Mesendoderm (in vitro differentiated cells): ENCODE data around the gene VRK2.

ENCODE experiments used
- DNase-seq: peaks from one replicate; pipeline ENCODE4 v3.0.0; 2013
- H2AK5ac ChIP-seq: 2 replicates; pipeline ENCODE4 v1.6.1; 2013; ENCODE audit warnings: low read length, inconsistent platforms
- H2BK120ac ChIP-seq: 2 replicates; pipeline ENCODE4 v1.6.1; 2013; ENCODE audit warnings: low read depth, mild to moderate bottlenecking, low read length, moderate library complexity, mixed read lengths
- H2BK15ac ChIP-seq: replicated peaks from 2 replicates; pipeline ENCODE4 v1.6.1; 2013; ENCODE audit warnings: low read depth, mild to moderate bottlenecking, moderate library complexity
- H2BK5ac ChIP-seq: 2 replicates; pipeline ENCODE4 v1.6.1; 2013; ENCODE audit warnings: low read length, inconsistent platforms
- H3K18ac ChIP-seq: 2 replicates; pipeline ENCODE4 v1.6.1; 2013; ENCODE audit warnings: mild to moderate bottlenecking, low read length, mixed read lengths
- H3K23ac ChIP-seq: one replicate; pipeline ENCODE4 v1.6.1; 2013; ENCODE audit warnings: low read length
- H3K27ac ChIP-seq: 2 replicates; pipeline ENCODE4 v1.5.1; 2013; ENCODE audit warnings: low read depth, mild to moderate bottlenecking, inconsistent platforms, low read length, moderate library complexity
- H3K27me3 ChIP-seq: 2 replicates; pipeline ENCODE4 v1.6.1; 2013; ENCODE audit warnings: low read length, control low read depth, mild to moderate bottlenecking, inconsistent platforms; ENCODE audit not compliant: insufficient read depth, poor library complexity
- H3K36me3 ChIP-seq: 2 replicates; pipeline ENCODE4 v1.6.1; 2013; ENCODE audit warnings: low read length, inconsistent platforms; ENCODE audit not compliant: control insufficient read depth, insufficient read depth
- H3K4ac ChIP-seq: one replicate; pipeline ENCODE4 v1.6.1; 2013; ENCODE audit warnings: low read depth, mild to moderate bottlenecking, low read length, moderate library complexity
- H3K4me1 ChIP-seq: 2 replicates; pipeline ENCODE4 v1.6.1; 2013; ENCODE audit warnings: low read depth, low read length, inconsistent platforms; ENCODE audit not compliant: control insufficient read depth
- H3K4me2 ChIP-seq: 2 replicates; pipeline ENCODE4 v1.6.1; 2013; ENCODE audit warnings: low read length
- H3K4me3 ChIP-seq: 2 replicates; pipeline ENCODE4 v1.5.1; 2013; ENCODE audit warnings: mild to moderate bottlenecking, low read length
- H3K56ac ChIP-seq: one replicate; pipeline ENCODE4 v1.6.1; 2013; ENCODE audit warnings: low read length
- H3K79me1 ChIP-seq: 2 replicates; pipeline ENCODE4 v1.6.1; 2013; ENCODE audit warnings: low read length, inconsistent platforms
- H3K79me2 ChIP-seq: 2 replicates; pipeline ENCODE4 v1.6.1; 2013; ENCODE audit warnings: mild to moderate bottlenecking, low read length; ENCODE audit not compliant: control insufficient read depth, insufficient read depth
- H3K9ac ChIP-seq: 2 replicates; pipeline ENCODE4 v1.6.1; 2013; ENCODE audit warnings: low read length, inconsistent platforms
- H4K5ac ChIP-seq: one replicate; pipeline ENCODE4 v1.6.1; 2013; ENCODE audit warnings: low read length
- H4K8ac ChIP-seq: one replicate; pipeline ENCODE4 v1.6.1; 2013; ENCODE audit warnings: low read depth, mild to moderate bottlenecking, control low read depth, low read length, moderate library complexity
- WGBS: extraction: QIAGEN DNeasy Blood & Tissue Kit; methylation state at CpG from one replicate; pipeline ENCODE4 v1.1.7; 2013; ENCODE audit warnings: low lambda C conversion rate, missing lambda C conversion rate; ENCODE audit not compliant: insufficient coverage; ENCODE audit errors: extremely low coverage; 5-methylcytosine and 5-hydroxymethylcytosine counted together

The VRK2 gene

GRCh38 chr2:58056192-58056916 lies 9.7 kb downstream of the VRK2 start:
- Histone ChIP-seq H2BK5ac (no peak overlapping the region), H3K79me1 (peaks cover 2% of the 10 kb centered on the region), H3K27me3 (no peaks in the 10 kb centered on the region), H2BK120ac (no peak overlapping the region), H3K36me3 (no peaks in the 10 kb centered on the region), H3K27ac (no peak overlapping the region), H3K4ac (no peak overlapping the region), H3K4me3 (no peak overlapping the region), H4K8ac (no peak overlapping the region), H3K79me2 (no peaks in the 10 kb centered on the region), H3K4me2 (no peak overlapping the region), H3K23ac (no peak overlapping the region), H3K18ac (no peak overlapping the region), H2BK15ac (no peak overlapping the region), H4K5ac (no peak overlapping the region), H3K4me1 (no peaks in the 10 kb centered on the region), H3K9ac (no peak overlapping the region), H2AK5ac (no peak overlapping the region), H3K56ac (no peak overlapping the region)
- WGBS = no CpG with 5 or more reads among the region's 9 CpGs
- DNase-seq = no peak

DNA sequence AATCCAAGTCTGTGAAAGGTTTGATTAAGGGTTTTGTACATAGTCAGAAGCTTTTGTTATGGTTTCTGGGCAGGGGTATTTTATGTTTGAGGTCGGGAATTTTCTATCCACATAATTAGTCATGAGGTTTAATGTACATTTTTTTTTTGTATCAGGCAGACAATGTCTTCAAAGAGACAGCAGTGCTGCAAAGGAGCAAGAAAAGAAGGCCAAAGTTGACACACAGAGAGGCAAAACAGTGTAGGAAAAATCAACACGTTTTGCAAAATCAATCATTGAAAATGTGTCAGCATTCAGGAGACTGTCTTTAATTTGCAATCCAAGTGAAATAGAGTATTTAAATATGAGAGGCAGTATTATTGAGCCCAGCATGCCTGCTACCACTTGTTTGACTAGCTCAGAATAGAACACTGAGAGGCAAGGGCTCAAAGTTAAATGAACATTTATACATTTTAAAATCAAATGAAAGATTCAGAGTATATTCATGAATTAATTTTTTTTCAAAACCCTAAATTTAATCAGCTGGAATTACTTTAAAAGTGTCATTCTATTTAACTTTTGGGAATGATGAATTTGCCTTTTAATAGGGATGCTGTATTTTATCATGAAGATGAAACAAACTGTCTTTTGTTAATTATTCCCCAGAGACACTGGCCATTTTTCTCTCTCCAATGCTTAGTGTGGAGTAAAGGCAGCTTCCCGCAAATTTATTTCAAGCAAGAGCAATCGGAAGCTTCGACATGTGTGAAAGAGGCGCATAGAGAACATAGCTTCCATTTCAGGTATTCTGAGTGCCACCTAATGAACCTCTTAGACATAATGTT lies 11.3 kb downstream of the VRK2 start:
- Histone ChIP-seq H4K5ac (no peak overlapping the region), H2BK120ac (no peak overlapping the region), H3K79me2 (no peaks in the 10 kb centered on the region), H3K23ac (no peak overlapping the region), H3K9ac (no peak overlapping the region), H2BK15ac (no peak overlapping the region), H3K4me1 (no peaks in the 10 kb centered on the region), H3K79me1 (peaks cover 2% of the 10 kb centered on the region), H3K18ac (no peak overlapping the region), H3K56ac (no peak overlapping the region), H3K27me3 (no peaks in the 10 kb centered on the region), H4K8ac (no peak overlapping the region), H3K27ac (no peak overlapping the region), H2AK5ac (no peak overlapping the region), H3K36me3 (no peaks in the 10 kb centered on the region), H3K4me3 (no peak overlapping the region), H3K4ac (no peak overlapping the region), H3K4me2 (no peak overlapping the region), H2BK5ac (no peak overlapping the region)
- no CpG with 5 or more reads among the region's 6 CpGs for WGBS
- no peak for DNase-seq

DNA sequence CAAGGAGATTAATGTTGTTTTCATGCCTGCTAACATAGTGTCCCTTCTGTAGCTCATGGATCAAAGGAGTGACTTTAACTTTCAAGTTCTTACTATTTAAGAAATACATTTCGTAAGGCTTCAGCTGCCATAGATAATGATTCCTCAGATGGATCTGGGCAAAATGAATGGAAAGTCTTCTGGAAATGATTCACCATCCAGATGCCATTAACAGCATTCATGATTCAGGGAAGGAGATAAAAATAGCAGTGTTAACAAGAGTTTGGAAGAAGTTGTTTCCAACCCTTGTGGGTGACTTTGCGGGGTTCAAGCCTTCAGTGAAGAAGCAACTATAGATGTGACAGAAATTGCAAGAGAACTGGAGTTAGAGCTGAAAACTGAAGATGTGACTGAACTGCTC lies 17.0 kb downstream of the VRK2 start:
- H3K27ac ChIP-seq = no peak overlapping the region
- no peaks in the 10 kb centered on the region for H3K4me1 ChIP-seq

GRCh38 chr2:58064086-58064485 lies 17.5 kb downstream of the VRK2 start:
- no peak overlapping the region for H4K8ac ChIP-seq
- no peak overlapping the region for H3K4me2 ChIP-seq
- no CpG with 5 or more reads among the region's 2 CpGs for WGBS
- H3K9ac ChIP-seq = no peak overlapping the region
- H3K27ac ChIP-seq = no peak overlapping the region
- no peak overlapping the region for H2BK120ac ChIP-seq
- H3K27me3 ChIP-seq = no peaks in the 10 kb centered on the region
- no peak for DNase-seq
- H2BK15ac ChIP-seq = no peak overlapping the region
- H3K23ac ChIP-seq = no peak overlapping the region
- no peak overlapping the region for H2BK5ac ChIP-seq
- H3K56ac ChIP-seq = no peak overlapping the region
- H3K79me2 ChIP-seq = peaks cover under 1% of the 10 kb centered on the region
- no peak overlapping the region for H3K18ac ChIP-seq
- no peak overlapping the region for H3K4ac ChIP-seq
- H3K36me3 ChIP-seq = no peaks in the 10 kb centered on the region
- H3K4me1 ChIP-seq = no peaks in the 10 kb centered on the region
- no peak overlapping the region for H4K5ac ChIP-seq
- H3K4me3 ChIP-seq = no peak overlapping the region
- peaks cover under 1% of the 10 kb centered on the region for H3K79me1 ChIP-seq
- no peak overlapping the region for H2AK5ac ChIP-seq

More for the DNA sequence above, 17.0 kb downstream of the VRK2 start:
- Histone ChIP-seq H3K79me2 (no peaks in the 10 kb centered on the region), H3K4ac (no peak overlapping the region), H4K8ac (no peak overlapping the region), H3K36me3 (no peaks in the 10 kb centered on the region), H2AK5ac (no peak overlapping the region), H3K56ac (no peak overlapping the region), H2BK15ac (no peak overlapping the region), H3K4me3 (no peak overlapping the region), H3K27me3 (no peaks in the 10 kb centered on the region), H2BK5ac (no peak overlapping the region), H4K5ac (no peak overlapping the region), H3K79me1 (no peaks in the 10 kb centered on the region), H3K18ac (no peak overlapping the region), H3K4me2 (no peak overlapping the region), H2BK120ac (no peak overlapping the region), H3K9ac (no peak overlapping the region), H3K23ac (no peak overlapping the region)
- no CpG with 5 or more reads among the region's 2 CpGs for WGBS
- no peak for DNase-seq

- no peak for DNase-seq
- Histone ChIP-seq H3K4ac (no peak overlapping the region), H2BK120ac (no peak overlapping the region), H3K18ac (no peak overlapping the region), H3K9ac (no peak overlapping the region), H4K5ac (no peak overlapping the region), H3K36me3 (no peaks in the 10 kb centered on the region), H3K27ac (no peak overlapping the region), H3K23ac (no peak overlapping the region), H4K8ac (no peak overlapping the region), H3K4me2 (no peak overlapping the region), H3K27me3 (no peaks in the 10 kb centered on the region), H3K79me1 (peaks cover 2% of the 10 kb centered on the region), H2AK5ac (no peak overlapping the region), H3K79me2 (peaks cover 2% of the 10 kb centered on the region), H3K4me3 (no peak overlapping the region), H3K4me1 (no peaks in the 10 kb centered on the region), H3K56ac (no peak overlapping the region), H2BK15ac (no peak overlapping the region), H2BK5ac (no peak overlapping the region)
- WGBS = no CpG with 5 or more reads among the region's 1 CpG
Observed at GRCh38 chr2:58065248-58065647, 18.6 kb downstream of the VRK2 start.
